ENCODE results near the gene ISYNA1.

GRCh38 chr19:18440936-18441803 is 3.2 kb upstream of the ISYNA1 start:
- no peak for TF ChIP-seq CTCF (IDR thresholded peaks at IDR 0.05 in 8 of 11, conservative IDR thresholded peaks at IDR 0.05 in 3 of 11)
- no peak for TF ChIP-seq POLR2A (IDR thresholded peaks at IDR 0.05)
